Measurements from ENCODE around the gene MCM3AP.
A peak's percentile ranks its signal among the peaks of the same experiment; 100 is the strongest.

Gene MCM3AP

DNA sequence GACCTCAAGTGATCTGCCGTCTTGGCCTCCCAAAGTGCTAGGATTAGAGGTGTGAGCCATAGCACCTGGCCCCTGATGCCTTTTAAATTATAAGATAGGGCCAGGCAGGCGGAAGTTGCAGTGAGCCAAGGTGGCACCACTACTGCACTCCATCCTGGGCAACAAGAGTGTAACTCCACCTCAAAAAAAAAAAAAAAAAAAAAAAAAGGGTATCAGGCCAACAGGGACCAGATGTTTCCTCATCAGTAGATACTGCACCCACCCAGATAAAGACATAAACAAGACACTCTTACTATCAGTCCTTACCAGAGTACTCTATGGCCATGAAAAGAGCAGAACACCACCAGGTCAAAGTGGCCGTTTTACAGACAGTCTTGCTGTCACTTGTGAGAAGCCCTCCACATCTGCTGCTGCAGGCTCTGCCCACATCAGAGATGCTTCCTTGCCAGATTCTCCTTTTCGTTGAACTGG is 35.0 kb upstream of the MCM3AP start:
- Histone ChIP-seq H2BK12ac (ENCODE audit: low read length) (no peak overlapping the region), H3K36me3 (replicated peaks in 1 of 2; ENCODE audit: control insufficient read depth in 2 of 2, insufficient read depth in 2 of 2, low read length in 2 of 2) (peaks cover 25 to 74% of the 10 kb centered on the region in 2 donors), H3K27ac (replicated peaks; ENCODE audit: low read length) (no peak overlapping the region), H3K4me1 (ENCODE audit: control insufficient read depth in 2 of 2, insufficient read depth in 1 of 2, low read depth in 1 of 2, low read length in 2 of 2) (peaks cover 16 to 24% of the 10 kb centered on the region in 2 donors), H3K4me3 (ENCODE audit: low read length in 2 of 2) (peak overlapping the region in 1 of 2 donors; percentile 16), H3K9me3 (replicated peaks in 1 of 2; ENCODE audit: control insufficient read depth in 2 of 2, insufficient read depth in 1 of 2, low read depth in 1 of 2, low read length in 2 of 2) (no peaks in the 10 kb centered on the region), H2BK15ac (ENCODE audit: low read length) (no peak overlapping the region), H3K23ac (ENCODE audit: low read depth, low read length, poor library complexity) (no peak overlapping the region), H3K4ac (ENCODE audit: low read length) (no peak overlapping the region), H3K14ac (ENCODE audit: low read length) (no peak overlapping the region), H2BK120ac (ENCODE audit: low read depth, low read length) (no peak overlapping the region), H2AFZ (ENCODE audit: low read length) (no peak overlapping the region), H3K4me2 (ENCODE audit: insufficient read depth, low read length, poor library complexity, severe bottlenecking) (no peak overlapping the region), H4K8ac (ENCODE audit: low read depth, low read length) (no peak overlapping the region), H3K18ac (ENCODE audit: low read length) (no peak overlapping the region), H2BK5ac (ENCODE audit: low read length) (no peak overlapping the region), H3K27me3 (ENCODE audit: control insufficient read depth in 3 of 3, insufficient read depth in 3 of 3, low read depth in 1 of 3, low read length in 3 of 3) (no peaks in the 10 kb centered on the region), H4K91ac (ENCODE audit: low read depth, low read length, poor library complexity) (no peak overlapping the region), H3K79me1 (ENCODE audit: low read depth, low read length) (peaks cover 21% of the 10 kb centered on the region), H2AK5ac (ENCODE audit: low read depth, low read length) (no peak overlapping the region), H3K9ac (ENCODE audit: low read depth, low read length, poor library complexity) (no peak overlapping the region)
- DNase-seq (ENCODE audit: low spot score): no peak
- WGBS, 2 donors (ENCODE audit: extremely low coverage in 2 of 2, insufficient read length in 2 of 2, insufficient replicate concordance in 1 of 2): no CpG with 5 or more reads among the region's 4 CpGs

DNA sequence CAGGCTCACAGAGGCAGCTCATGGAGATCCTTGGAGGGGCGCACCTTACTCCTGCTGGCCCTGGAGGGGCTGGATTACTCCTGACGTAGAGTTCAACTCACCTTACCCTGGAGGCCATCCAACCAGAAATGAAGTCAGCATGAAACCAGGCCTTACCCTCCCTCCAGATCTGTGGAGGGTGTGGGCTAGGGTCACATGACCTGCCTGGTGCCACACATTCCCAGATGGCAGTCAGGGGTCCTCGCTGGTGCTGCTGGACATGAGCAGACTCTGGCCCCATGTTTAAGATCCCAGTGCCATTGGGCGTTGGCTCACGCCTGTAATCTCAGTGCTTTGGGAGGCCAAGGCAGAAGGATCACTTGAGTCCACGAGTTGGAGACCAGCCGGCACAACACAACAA is 33.8 kb upstream of the MCM3AP start:
- Histone ChIP-seq H4K91ac (ENCODE audit: low read depth, low read length, poor library complexity) (no peak overlapping the region), H2BK120ac (ENCODE audit: low read depth, low read length) (no peak overlapping the region), H3K23ac (ENCODE audit: low read depth, low read length, poor library complexity) (peak overlapping the region; percentile 44), H3K36me3 (replicated peaks in 1 of 2; ENCODE audit: control insufficient read depth in 2 of 2, insufficient read depth in 2 of 2, low read length in 2 of 2) (peaks cover 35 to 86% of the 10 kb centered on the region in 2 donors), H3K4me3 (ENCODE audit: low read length in 2 of 2) (no peak overlapping the region), H3K9me3 (replicated peaks in 1 of 2; ENCODE audit: control insufficient read depth in 2 of 2, insufficient read depth in 1 of 2, low read depth in 1 of 2, low read length in 2 of 2) (no peaks in the 10 kb centered on the region), H3K79me1 (ENCODE audit: low read depth, low read length) (peaks cover 21% of the 10 kb centered on the region), H3K27me3 (ENCODE audit: control insufficient read depth in 3 of 3, insufficient read depth in 3 of 3, low read depth in 1 of 3, low read length in 3 of 3) (no peaks in the 10 kb centered on the region), H4K8ac (ENCODE audit: low read depth, low read length) (peak overlapping the region; percentile 48), H3K4me2 (ENCODE audit: insufficient read depth, low read length, poor library complexity, severe bottlenecking) (no peak overlapping the region), H2AK5ac (ENCODE audit: low read depth, low read length) (no peak overlapping the region), H2BK15ac (ENCODE audit: low read length) (no peak overlapping the region), H3K4ac (ENCODE audit: low read length) (no peak overlapping the region), H2BK5ac (ENCODE audit: low read length) (no peak overlapping the region), H2AFZ (ENCODE audit: low read length) (no peak overlapping the region), H3K4me1 (ENCODE audit: control insufficient read depth in 2 of 2, insufficient read depth in 1 of 2, low read depth in 1 of 2, low read length in 2 of 2) (peaks cover 16 to 24% of the 10 kb centered on the region in 2 donors), H3K9ac (ENCODE audit: low read depth, low read length, poor library complexity) (no peak overlapping the region), H2BK12ac (ENCODE audit: low read length) (no peak overlapping the region), H3K14ac (ENCODE audit: low read length) (no peak overlapping the region), H3K18ac (ENCODE audit: low read length) (no peak overlapping the region), H3K27ac (replicated peaks; ENCODE audit: low read length) (no peak overlapping the region)
- WGBS, 2 donors (ENCODE audit: extremely low coverage in 2 of 2, insufficient read length in 2 of 2, insufficient replicate concordance in 1 of 2): no CpG with 5 or more reads among the region's 7 CpGs
- no peak for DNase-seq (ENCODE audit: low spot score)

DNA sequence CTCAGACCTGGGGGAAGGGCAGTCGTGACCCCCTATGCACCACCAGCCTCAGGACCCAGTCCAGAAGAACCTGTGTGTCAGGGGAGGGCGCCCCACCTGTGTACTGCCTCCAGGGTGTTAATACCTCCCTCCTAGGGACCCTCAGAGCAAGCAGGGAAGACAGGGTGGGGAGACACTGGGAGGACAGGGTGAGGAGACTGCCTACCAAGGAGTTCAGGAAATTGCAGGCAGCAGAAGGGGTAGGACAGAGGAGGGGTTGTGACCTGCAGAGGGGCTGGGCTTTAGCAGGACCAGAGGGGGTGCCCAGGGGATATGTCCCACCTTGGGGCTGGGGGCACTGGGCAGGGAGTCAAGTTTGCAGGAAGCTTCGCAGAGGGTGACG is 33.0 kb upstream of the MCM3AP start:
- Histone ChIP-seq H3K23ac (ENCODE audit: low read depth, low read length, poor library complexity) (peak overlapping the region; percentile 82), H3K79me1 (ENCODE audit: low read depth, low read length) (peaks cover 18% of the 10 kb centered on the region), H2BK15ac (ENCODE audit: low read length) (no peak overlapping the region), H3K27me3 (ENCODE audit: control insufficient read depth in 3 of 3, insufficient read depth in 3 of 3, low read depth in 1 of 3, low read length in 3 of 3) (no peaks in the 10 kb centered on the region), H3K4me1 (ENCODE audit: control insufficient read depth in 2 of 2, insufficient read depth in 1 of 2, low read depth in 1 of 2, low read length in 2 of 2) (peaks cover 16 to 24% of the 10 kb centered on the region in 2 donors), H3K4ac (ENCODE audit: low read length) (no peak overlapping the region), H3K18ac (ENCODE audit: low read length) (peak overlapping the region; percentile 66), H2BK12ac (ENCODE audit: low read length) (no peak overlapping the region), H3K9ac (ENCODE audit: low read depth, low read length, poor library complexity) (peak overlapping the region; percentile 88), H4K91ac (ENCODE audit: low read depth, low read length, poor library complexity) (no peak overlapping the region), H3K9me3 (replicated peaks in 1 of 2; ENCODE audit: control insufficient read depth in 2 of 2, insufficient read depth in 1 of 2, low read depth in 1 of 2, low read length in 2 of 2) (no peaks in the 10 kb centered on the region), H3K4me3 (ENCODE audit: low read length in 2 of 2) (no peak overlapping the region), H2AFZ (ENCODE audit: low read length) (no peak overlapping the region), H2BK5ac (ENCODE audit: low read length) (peak overlapping the region; percentile 72), H3K4me2 (ENCODE audit: insufficient read depth, low read length, poor library complexity, severe bottlenecking) (no peak overlapping the region), H3K36me3 (replicated peaks in 1 of 2; ENCODE audit: control insufficient read depth in 2 of 2, insufficient read depth in 2 of 2, low read length in 2 of 2) (peaks cover 40 to 92% of the 10 kb centered on the region in 2 donors), H3K14ac (ENCODE audit: low read length) (peak overlapping the region; percentile 65), H3K27ac (replicated peaks; ENCODE audit: low read length) (no peak overlapping the region), H4K8ac (ENCODE audit: low read depth, low read length) (no peak overlapping the region), H2BK120ac (ENCODE audit: low read depth, low read length) (no peak overlapping the region), H2AK5ac (ENCODE audit: low read depth, low read length) (peak overlapping the region; percentile 57)
- no CpG with 5 or more reads among the region's 4 CpGs for whole genome bisulfite sequencing, 2 donors (ENCODE audit: extremely low coverage in 2 of 2, insufficient read length in 2 of 2, insufficient replicate concordance in 1 of 2)
- DNase-seq (ENCODE audit: low spot score): no peak

DNA sequence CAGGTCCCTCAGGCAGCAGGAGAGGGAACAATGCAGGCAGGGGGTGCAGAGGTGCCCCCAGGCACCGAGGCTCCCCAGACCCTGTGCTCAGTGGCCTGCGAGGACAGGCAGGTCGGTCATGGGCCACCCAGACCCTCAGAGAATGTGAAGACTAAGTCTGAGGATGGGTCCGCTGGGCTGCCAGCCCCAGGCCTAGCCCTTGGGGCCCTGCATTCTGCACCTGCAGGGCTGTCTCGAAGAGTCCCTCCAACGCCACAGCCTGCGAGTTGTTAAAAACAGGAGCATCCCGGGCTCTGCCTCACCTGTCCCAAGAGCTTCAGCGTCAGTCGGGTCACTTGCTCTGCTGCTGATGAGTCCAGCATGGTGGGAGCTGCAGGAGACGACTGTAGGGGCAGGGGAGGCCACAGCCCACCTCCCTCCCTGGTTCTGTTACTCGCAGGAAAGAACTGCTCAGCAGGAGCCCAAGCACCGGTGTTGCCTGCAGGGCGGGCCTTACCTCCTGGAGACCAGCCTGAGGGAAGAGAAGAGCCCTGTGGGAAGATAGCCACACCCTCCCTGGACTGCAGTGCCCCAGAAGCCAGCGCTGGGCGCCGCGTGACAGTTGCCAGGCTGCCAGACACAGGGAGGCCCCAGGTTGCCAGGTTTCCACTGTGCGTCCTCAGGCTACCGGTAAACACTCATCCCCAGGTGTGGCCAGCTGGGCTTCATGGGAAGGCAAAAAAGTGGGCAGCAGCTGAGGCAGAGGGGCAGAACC is 32.5 kb upstream of the MCM3AP start:
- peak overlapping the region; percentile 72 for H2BK5ac ChIP-seq (ENCODE audit: low read length)
- no CpG with 5 or more reads among the region's 20 CpGs for WGBS, 2 donors (ENCODE audit: extremely low coverage in 2 of 2, insufficient read length in 2 of 2, insufficient replicate concordance in 1 of 2)
- no peak overlapping the region for H3K4ac ChIP-seq (ENCODE audit: low read length)
- no peaks in the 10 kb centered on the region for H3K9me3 ChIP-seq (replicated peaks in 1 of 2; ENCODE audit: control insufficient read depth in 2 of 2, insufficient read depth in 1 of 2, low read depth in 1 of 2, low read length in 2 of 2)
- H3K9ac ChIP-seq (ENCODE audit: low read depth, low read length, poor library complexity): peak overlapping the region; percentile 88
- H4K91ac ChIP-seq (ENCODE audit: low read depth, low read length, poor library complexity): no peak overlapping the region
- peaks cover 19% of the 10 kb centered on the region for H3K79me1 ChIP-seq (ENCODE audit: low read depth, low read length)
- peak overlapping the region; percentile 66 for H3K18ac ChIP-seq (ENCODE audit: low read length)
- H3K36me3 ChIP-seq (replicated peaks in 1 of 2; ENCODE audit: control insufficient read depth in 2 of 2, insufficient read depth in 2 of 2, low read length in 2 of 2): peaks cover 44 to 98% of the 10 kb centered on the region in 2 donors
- no peak overlapping the region for H4K8ac ChIP-seq (ENCODE audit: low read depth, low read length)
- no peak overlapping the region for H3K27ac ChIP-seq (replicated peaks; ENCODE audit: low read length)
- H2BK120ac ChIP-seq (ENCODE audit: low read depth, low read length): no peak overlapping the region
- no peak overlapping the region for H2AFZ ChIP-seq (ENCODE audit: low read length)
- peak overlapping the region; percentile 82 for H3K23ac ChIP-seq (ENCODE audit: low read depth, low read length, poor library complexity)
- H3K27me3 ChIP-seq (ENCODE audit: control insufficient read depth in 3 of 3, insufficient read depth in 3 of 3, low read depth in 1 of 3, low read length in 3 of 3): no peaks in the 10 kb centered on the region
- peaks cover 16 to 24% of the 10 kb centered on the region in 2 donors for H3K4me1 ChIP-seq (ENCODE audit: control insufficient read depth in 2 of 2, insufficient read depth in 1 of 2, low read depth in 1 of 2, low read length in 2 of 2)
- H2BK12ac ChIP-seq (ENCODE audit: low read length): no peak overlapping the region
- peak overlapping the region; percentile 65 for H3K14ac ChIP-seq (ENCODE audit: low read length)
- peak overlapping the region; percentile 65 for H2AK5ac ChIP-seq (ENCODE audit: low read depth, low read length)
- DNase-seq (ENCODE audit: low spot score): no peak
- H3K4me2 ChIP-seq (ENCODE audit: insufficient read depth, low read length, poor library complexity, severe bottlenecking): no peak overlapping the region
- no peak overlapping the region for H2BK15ac ChIP-seq (ENCODE audit: low read length)
- H3K4me3 ChIP-seq (ENCODE audit: low read length in 2 of 2): no peak overlapping the region
